ENCODE measurements around the gene SOX6. TPM values are rescaled to one million over a fixed set of nuclear protein-coding genes. Genes with fewer than 3 reads are reported as not detected.

SOX6 gene
- total RNA-seq, 1 donor from 2014 or later, result 7.6 TPM

- no peak overlapping the region for H3K4me3 ChIP-seq
- Mint-ChIP-seq H3K4me3 (no peak overlapping the region), H3K4me1 (peaks cover 34% of the 10 kb centered on the region)
These were observed 161.8 kb downstream of the SOX6 start for GRCh38 chr11:16194566-16194965.

GRCh38 chr11:16193897-16194381, 162.4 kb downstream of the SOX6 start:
- no peaks in the 10 kb centered on the region for H4K20me1 ChIP-seq (ENCODE audit: low read depth)
- DNase-seq (ENCODE audit: low spot score), result no peak
- Mint-ChIP-seq H3K4me3 (no peak overlapping the region), H3K27ac (no peak overlapping the region), H3K9me3 (no peaks in the 10 kb centered on the region), H3K36me3 (no peaks in the 10 kb centered on the region), H3K27me3 (ENCODE audit: insufficient read depth, low read depth) (no peaks in the 10 kb centered on the region), H3K4me1 (peaks cover 34% of the 10 kb centered on the region)
- no peak overlapping the region for H3K4me3 ChIP-seq
- TF ChIP-seq EZH2 (IDR thresholded peaks at IDR 0.05) (no peak), CTCF (IDR thresholded peaks at IDR 0.05) (no peak), EZH2phosphoT487 (IDR thresholded peaks at IDR 0.05) (no peak)
- H3K27me3 ChIP-seq, result no peaks in the 10 kb centered on the region
- no peaks in the 10 kb centered on the region for H3K79me2 ChIP-seq (ENCODE audit: low read depth)
- H3K4me2 ChIP-seq, result peak overlapping the region; percentile 45
- peaks cover 21% of the 10 kb centered on the region for H3F3A ChIP-seq (ENCODE audit: low read depth)
- peak overlapping the region; percentile 35 for H3K27ac ChIP-seq
- no peaks in the 10 kb centered on the region for H3K36me3 ChIP-seq
- H3K9me3 ChIP-seq (ENCODE audit: low read depth), result no peaks in the 10 kb centered on the region
- H3K9ac ChIP-seq, result no peak overlapping the region
- no peak overlapping the region for H2AFZ ChIP-seq (replicated peaks)
- H3K4me1 ChIP-seq, result peaks cover 40% of the 10 kb centered on the region

More at GRCh38 chr11:16194566-16194965, 161.8 kb downstream of the SOX6 start:
- Histone ChIP-seq H4K20me1 (ENCODE audit: low read depth) (no peaks in the 10 kb centered on the region), H3K4me2 (peak overlapping the region; percentile 45), H3F3A (ENCODE audit: low read depth) (peaks cover 21% of the 10 kb centered on the region), H3K79me2 (ENCODE audit: low read depth) (no peaks in the 10 kb centered on the region), H3K27ac (peak overlapping the region; percentile 35), H3K9ac (no peak overlapping the region), H3K36me3 (no peaks in the 10 kb centered on the region), H2AFZ (replicated peaks) (no peak overlapping the region), H3K9me3 (ENCODE audit: low read depth) (no peaks in the 10 kb centered on the region), H3K27me3 (no peaks in the 10 kb centered on the region), H3K4me1 (peaks cover 40% of the 10 kb centered on the region)
- no peaks in the 10 kb centered on the region for H3K27me3 Mint-ChIP-seq (ENCODE audit: insufficient read depth, low read depth)
- no peaks in the 10 kb centered on the region for H3K9me3 Mint-ChIP-seq
- peak overlapping the region; percentile 11 for H3K27ac Mint-ChIP-seq
- H3K36me3 Mint-ChIP-seq, result no peaks in the 10 kb centered on the region
- peak; percentile 81 for DNase-seq (ENCODE audit: low spot score)
- TF ChIP-seq EZH2phosphoT487 (IDR thresholded peaks at IDR 0.05), result no peak
- TF ChIP-seq CTCF (IDR thresholded peaks at IDR 0.05), result no peak
- TF ChIP-seq EZH2 (IDR thresholded peaks at IDR 0.05), result no peak

- peaks cover 40% of the 10 kb centered on the region for H3K4me1 ChIP-seq
- no peak for DNase-seq (ENCODE audit: low spot score)
- H3K27me3 ChIP-seq, result no peaks in the 10 kb centered on the region
- H3K27ac ChIP-seq, result peak overlapping the region; percentile 53
- H3K36me3 ChIP-seq, result no peaks in the 10 kb centered on the region
- no peaks in the 10 kb centered on the region for H3K27me3 Mint-ChIP-seq (ENCODE audit: insufficient read depth, low read depth)
- no peaks in the 10 kb centered on the region for H4K20me1 ChIP-seq (ENCODE audit: low read depth)
- peak overlapping the region; percentile 19 for H3K4me2 ChIP-seq
- no peak overlapping the region for H3K9ac ChIP-seq
- no peaks in the 10 kb centered on the region for H3K79me2 ChIP-seq (ENCODE audit: low read depth)
- H3F3A ChIP-seq (ENCODE audit: low read depth), result peaks cover 21% of the 10 kb centered on the region
- no peaks in the 10 kb centered on the region for H3K9me3 ChIP-seq (ENCODE audit: low read depth)
- no peak overlapping the region for H3K4me3 ChIP-seq
- peaks cover 34% of the 10 kb centered on the region for H3K4me1 Mint-ChIP-seq
- peak overlapping the region; percentile 30 for H3K27ac Mint-ChIP-seq
- TF ChIP-seq EZH2 (IDR thresholded peaks at IDR 0.05) (no peak), EZH2phosphoT487 (IDR thresholded peaks at IDR 0.05) (no peak), CTCF (IDR thresholded peaks at IDR 0.05) (no peak)
- H3K36me3 Mint-ChIP-seq, result no peaks in the 10 kb centered on the region
- H3K9me3 Mint-ChIP-seq, result no peaks in the 10 kb centered on the region
- peak overlapping the region; percentile 21 for H3K4me3 Mint-ChIP-seq
- peak overlapping the region; percentile 66 for H2AFZ ChIP-seq (replicated peaks)
These were observed 164.5 kb downstream of the SOX6 start for GRCh38 chr11:16191868-16192240.
